K562 treated with DMSO at 1 percent for 12 hours (cell line): ENCODE data around the gene NUP210. TPM values are rescaled to one million over a fixed set of nuclear protein-coding genes. Genes with fewer than 3 reads are reported as not detected.

Source experiments
- total RNA-seq: library from RNA; unstranded; fragments of 300-600 nt; gene quantifications from 2 replicates; pipeline ENCODE4 v1.2.3, GENCODE V29; 2022; ENCODE audit not compliant: insufficient read depth

The NUP210 gene
- 33.6 and 121 TPM in 2 replicates for total RNA-seq

GRCh38 chr3:13420045-13420830 is at the start of gene NUP210:
Gene NUP210, minus strand, starts transcription at chr3:13420322. Its CDS starts 96 bp downstream, at chr3:13420226.

Other genes starting within 250 kb of the NUP210 start
- gene HDAC11, start 60.0 kb upstream of the NUP210 start, total RNA-seq = 9.8 and 12.0 TPM in 2 replicates
- 0.84 TPM in 1 of 2 replicates, not detected in the other for gene FBLN2, start 128.8 kb upstream of the NUP210 start, total RNA-seq